HepG2 (cell line): ENCODE measurements around the gene CCDC197. TPM values are rescaled to one million over a fixed set of nuclear protein-coding genes. Genes with fewer than 3 reads are reported as not detected.

Experiments
- CCDC6 ChIP-seq: sonication (generic); formaldehyde crosslinking; IDR thresholded peaks from 2 replicates; pipeline ENCODE4 v1.8.1; 2022; ENCODE audit warnings: mild to moderate bottlenecking, missing genetic modification reagents, moderate library complexity
- FIP1L1 ChIP-seq: fragments of 200-400 bp; formaldehyde crosslinking; IDR thresholded peaks from 2 replicates; pipeline ENCODE4 v1.6.1; 2018; ENCODE audit warnings: low read depth, mild to moderate bottlenecking, low read length, moderate library complexity, borderline replicate concordance; ENCODE audit not compliant: insufficient read depth
- HHEX ChIP-seq: IDR thresholded peaks from 2 replicates; pipeline ENCODE4 v1.6.1; 2016; ENCODE audit warnings: control low read depth
- KLF16 ChIP-seq, 2 experiments: sonication (generic) in 1 of 2; formaldehyde crosslinking in 1 of 2; IDR thresholded peaks; 2 replicates each; pipeline versions ENCODE4 v1.6.1 to v1.8.0; 2016 to 2023; ENCODE audit warnings: missing genetic modification reagents in 2 of 2, missing compliant biosample characterization in 1 of 2
- MAFK ChIP-seq, 2 experiments: IDR thresholded peaks in 1 of 2; conservative IDR thresholded peaks in 1 of 2; 2 replicates each; pipeline ENCODE4 v1.6.1; 2011; ENCODE audit warnings: improper control_type of control experiment in 2 of 2, low read length in 2 of 2
- NFKB2 ChIP-seq: sonication (generic); formaldehyde crosslinking; IDR thresholded peaks from 2 replicates; pipeline ENCODE4 v1.4.0; 2020; ENCODE audit warnings: missing genetic modification reagents, borderline replicate concordance
- RELA ChIP-seq: sonication (generic); formaldehyde crosslinking; IDR thresholded peaks from 2 replicates; pipeline ENCODE4 v1.4.0; 2020; ENCODE audit warnings: missing genetic modification reagents
- ZBTB3 ChIP-seq: sonication (generic); formaldehyde crosslinking; IDR thresholded peaks from 2 replicates; pipeline ENCODE4 v1.4.0; 2020; ENCODE audit warnings: low read depth, mild to moderate bottlenecking, moderate library complexity, missing genetic modification reagents, borderline replicate concordance
- ZNF124 ChIP-seq: sonication (generic); formaldehyde crosslinking; IDR thresholded peaks from 2 replicates; pipeline ENCODE4 v1.4.0; 2020; ENCODE audit warnings: missing genetic modification reagents
- ZNF17 ChIP-seq: sonication (generic); formaldehyde crosslinking; IDR thresholded peaks from 2 replicates; pipeline ENCODE4 v1.5.0; 2020; ENCODE audit warnings: mild to moderate bottlenecking, missing genetic modification reagents
- ZNF441 ChIP-seq: sonication (generic); formaldehyde crosslinking; IDR thresholded peaks from 2 replicates; pipeline ENCODE4 v1.7.0; 2021; ENCODE audit warnings: missing genetic modification reagents, borderline replicate concordance
- ZNF549 ChIP-seq: sonication (generic); formaldehyde crosslinking; IDR thresholded peaks from 2 replicates; pipeline ENCODE4 v1.5.0; 2020; ENCODE audit warnings: missing genetic modification reagents
- ZNF558 ChIP-seq: sonication (generic); formaldehyde crosslinking; IDR thresholded peaks from 2 replicates; pipeline ENCODE4 v1.9.0; 2022; ENCODE audit warnings: mild to moderate bottlenecking, missing genetic modification reagents, borderline replicate concordance
- ZNF720 ChIP-seq: sonication (generic); formaldehyde crosslinking; IDR thresholded peaks from 2 replicates; pipeline ENCODE4 v1.4.0; 2020; ENCODE audit warnings: missing genetic modification reagents
- ZNF775 ChIP-seq: sonication (generic); formaldehyde crosslinking; IDR thresholded peaks from 2 replicates; pipeline ENCODE4 v1.4.0; 2020; ENCODE audit warnings: missing genetic modification reagents, mild to moderate bottlenecking, moderate library complexity, borderline replicate concordance
- polyA plus RNA-seq, 8 experiments: library from polyadenylated mRNA; depleted of rRNA in 3 of 8; stranded (reverse) in 7 of 8; unstranded in 1 of 8; fragments of >200 nt; fragmentation: Illumina TruSeq in 4 of 8; extraction: Trizol in 4 of 8; gene quantifications; 2 replicates each; pipeline versions ENCODE4 v1.2.1 to v1.2.3, GENCODE V29; 2011 to 2016; ENCODE audit warnings: low read depth in 4 of 8, missing spikeins in 1 of 8, mixed read lengths in 1 of 8; ENCODE audit not compliant: insufficient read depth in 1 of 8
- total RNA-seq, 5 experiments: library from RNA; depleted of rRNA; stranded (reverse); fragments of >200 nt; fragmentation: Illumina TruSeq; extraction: Trizol; gene quantifications; 2 replicates each; pipeline ENCODE4 v1.2.3, GENCODE V29; 2016; ENCODE audit warnings: low read depth in 1 of 5
- TF ChIP-seq, protein P1 (sequence below): sonication (generic); formaldehyde crosslinking; IDR thresholded peaks from 2 replicates; pipeline ENCODE4 v1.5.1; 2020; ENCODE audit warnings: mild to moderate bottlenecking, missing genetic modification reagents
- TF ChIP-seq, protein P2 (sequence below): sonication (generic); formaldehyde crosslinking; IDR thresholded peaks from 2 replicates; pipeline ENCODE4 v1.4.0; 2020; ENCODE audit warnings: missing genetic modification reagents
- TF ChIP-seq, protein P3 (sequence below): sonication (generic); formaldehyde crosslinking; IDR thresholded peaks from 2 replicates; pipeline ENCODE4 v1.4.0; 2020; ENCODE audit warnings: missing genetic modification reagents

Gene CCDC197
- total and polyA plus RNA-seq, 2 of the 13 experiments (the other 11 are each of a cell fraction or from before 2014, with no cell fraction given) = 0.11 to 0.13 TPM

- TF ChIP-seq KLF16 (CRISPR knock-in tag; IDR thresholded peaks at IDR 0.05) = no peak
- TF ChIP-seq ZNF549 (CRISPR knock-in tag) = no peak
- no peak for TF ChIP-seq NFKB2
- TF ChIP-seq ZBTB3 (CRISPR knock-in tag) = no peak
- TF ChIP-seq ZNF441 (CRISPR knock-in tag) = no peak
- no peak for TF ChIP-seq MAFK (conservative IDR thresholded peaks at IDR 0.05 in 1 of 2, IDR thresholded peaks at IDR 0.05 in 1 of 2; ENCODE audit: low read length in 2 of 2)
- TF ChIP-seq FIP1L1 = no peak
- TF ChIP-seq ZNF558 = no peak
- no peak for TF ChIP-seq HHEX (CRISPR knock-in tag)
- TF ChIP-seq, protein P1, sequence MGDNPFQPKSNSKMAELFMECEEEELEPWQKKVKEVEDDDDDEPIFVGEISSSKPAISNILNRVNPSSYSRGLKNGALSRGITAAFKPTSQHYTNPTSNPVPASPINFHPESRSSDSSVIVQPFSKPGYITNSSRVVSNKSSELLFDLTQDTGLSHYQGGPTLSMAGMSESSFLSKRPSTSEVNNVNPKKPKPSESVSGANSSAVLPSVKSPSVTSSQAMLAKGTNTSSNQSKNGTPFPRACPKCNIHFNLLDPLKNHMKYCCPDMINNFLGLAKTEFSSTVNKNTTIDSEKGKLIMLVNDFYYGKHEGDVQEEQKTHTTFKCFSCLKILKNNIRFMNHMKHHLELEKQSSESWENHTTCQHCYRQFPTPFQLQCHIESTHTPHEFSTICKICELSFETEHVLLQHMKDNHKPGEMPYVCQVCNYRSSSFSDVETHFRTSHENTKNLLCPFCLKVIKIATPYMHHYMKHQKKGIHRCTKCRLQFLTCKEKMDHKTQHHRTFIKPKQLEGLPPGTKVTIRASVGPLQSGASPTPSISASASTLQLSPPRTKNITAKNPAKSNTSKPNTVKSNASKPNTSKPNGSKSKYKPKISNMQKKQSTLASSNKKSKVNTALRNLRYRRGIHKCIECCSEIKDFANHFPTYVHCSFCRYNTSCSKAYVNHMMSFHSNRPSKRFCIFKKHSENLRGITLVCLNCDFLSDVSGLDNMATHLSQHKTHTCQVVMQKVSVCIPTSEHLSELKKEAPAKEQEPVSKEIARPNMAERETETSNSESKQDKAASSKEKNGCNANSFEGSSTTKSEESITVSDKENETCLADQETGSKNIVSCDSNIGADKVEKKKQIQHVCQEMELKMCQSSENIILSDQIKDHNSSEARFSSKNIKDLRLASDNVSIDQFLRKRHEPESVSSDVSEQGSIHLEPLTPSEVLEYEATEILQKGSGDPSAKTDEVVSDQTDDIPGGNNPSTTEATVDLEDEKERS = no peak
- no peak for TF ChIP-seq ZNF17
- no peak for TF ChIP-seq ZNF720 (CRISPR knock-in tag)
- TF ChIP-seq, protein P2, sequence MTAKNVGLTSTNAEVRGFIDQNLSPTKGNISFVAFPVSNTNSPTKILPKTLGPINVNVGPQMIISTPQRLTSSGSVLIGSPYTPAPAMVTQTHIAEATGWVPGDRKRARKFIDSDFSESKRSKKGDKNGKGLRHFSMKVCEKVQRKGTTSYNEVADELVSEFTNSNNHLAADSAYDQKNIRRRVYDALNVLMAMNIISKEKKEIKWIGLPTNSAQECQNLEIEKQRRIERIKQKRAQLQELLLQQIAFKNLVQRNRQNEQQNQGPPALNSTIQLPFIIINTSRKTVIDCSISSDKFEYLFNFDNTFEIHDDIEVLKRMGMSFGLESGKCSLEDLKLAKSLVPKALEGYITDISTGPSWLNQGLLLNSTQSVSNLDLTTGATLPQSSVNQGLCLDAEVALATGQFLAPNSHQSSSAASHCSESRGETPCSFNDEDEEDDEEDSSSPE (CRISPR knock-in tag) = no peak
- TF ChIP-seq RELA = no peak
- TF ChIP-seq, protein P3, sequence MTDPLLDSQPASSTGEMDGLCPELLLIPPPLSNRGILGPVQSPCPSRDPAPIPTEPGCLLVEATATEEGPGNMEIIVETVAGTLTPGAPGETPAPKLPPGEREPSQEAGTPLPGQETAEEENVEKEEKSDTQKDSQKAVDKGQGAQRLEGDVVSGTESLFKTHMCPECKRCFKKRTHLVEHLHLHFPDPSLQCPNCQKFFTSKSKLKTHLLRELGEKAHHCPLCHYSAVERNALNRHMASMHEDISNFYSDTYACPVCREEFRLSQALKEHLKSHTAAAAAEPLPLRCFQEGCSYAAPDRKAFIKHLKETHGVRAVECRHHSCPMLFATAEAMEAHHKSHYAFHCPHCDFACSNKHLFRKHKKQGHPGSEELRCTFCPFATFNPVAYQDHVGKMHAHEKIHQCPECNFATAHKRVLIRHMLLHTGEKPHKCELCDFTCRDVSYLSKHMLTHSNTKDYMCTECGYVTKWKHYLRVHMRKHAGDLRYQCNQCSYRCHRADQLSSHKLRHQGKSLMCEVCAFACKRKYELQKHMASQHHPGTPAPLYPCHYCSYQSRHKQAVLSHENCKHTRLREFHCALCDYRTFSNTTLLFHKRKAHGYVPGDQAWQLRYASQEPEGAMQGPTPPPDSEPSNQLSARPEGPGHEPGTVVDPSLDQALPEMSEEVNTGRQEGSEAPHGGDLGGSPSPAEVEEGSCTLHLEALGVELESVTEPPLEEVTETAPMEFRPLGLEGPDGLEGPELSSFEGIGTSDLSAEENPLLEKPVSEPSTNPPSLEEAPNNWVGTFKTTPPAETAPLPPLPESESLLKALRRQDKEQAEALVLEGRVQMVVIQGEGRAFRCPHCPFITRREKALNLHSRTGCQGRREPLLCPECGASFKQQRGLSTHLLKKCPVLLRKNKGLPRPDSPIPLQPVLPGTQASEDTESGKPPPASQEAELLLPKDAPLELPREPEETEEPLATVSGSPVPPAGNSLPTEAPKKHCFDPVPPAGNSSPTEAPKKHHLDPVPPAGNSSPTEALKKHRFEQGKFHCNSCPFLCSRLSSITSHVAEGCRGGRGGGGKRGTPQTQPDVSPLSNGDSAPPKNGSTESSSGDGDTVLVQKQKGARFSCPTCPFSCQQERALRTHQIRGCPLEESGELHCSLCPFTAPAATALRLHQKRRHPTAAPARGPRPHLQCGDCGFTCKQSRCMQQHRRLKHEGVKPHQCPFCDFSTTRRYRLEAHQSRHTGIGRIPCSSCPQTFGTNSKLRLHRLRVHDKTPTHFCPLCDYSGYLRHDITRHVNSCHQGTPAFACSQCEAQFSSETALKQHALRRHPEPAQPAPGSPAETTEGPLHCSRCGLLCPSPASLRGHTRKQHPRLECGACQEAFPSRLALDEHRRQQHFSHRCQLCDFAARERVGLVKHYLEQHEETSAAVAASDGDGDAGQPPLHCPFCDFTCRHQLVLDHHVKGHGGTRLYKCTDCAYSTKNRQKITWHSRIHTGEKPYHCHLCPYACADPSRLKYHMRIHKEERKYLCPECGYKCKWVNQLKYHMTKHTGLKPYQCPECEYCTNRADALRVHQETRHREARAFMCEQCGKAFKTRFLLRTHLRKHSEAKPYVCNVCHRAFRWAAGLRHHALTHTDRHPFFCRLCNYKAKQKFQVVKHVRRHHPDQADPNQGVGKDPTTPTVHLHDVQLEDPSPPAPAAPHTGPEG (CRISPR knock-in tag) = 0 out of 2 replicates have a peak, but pooled peaks have one; percentile 41
- TF ChIP-seq ZNF124 (CRISPR knock-in tag) = no peak
- TF ChIP-seq CCDC6 (CRISPR knock-in tag) = 0 out of 2 replicates have a peak, but pooled peaks have one; percentile 23
- no peak for TF ChIP-seq ZNF775 (CRISPR knock-in tag)
These were observed 25.7 kb downstream of the CCDC197 start (continued) for GRCh38 chr14:94022532-94023411.
